ENCODE data around the gene SCN5A.

Gene SCN5A

GRCh38 chr3:38556640-38557358 is 92.7 kb downstream of the SCN5A start:
- DNase-seq = no peak

DNA sequence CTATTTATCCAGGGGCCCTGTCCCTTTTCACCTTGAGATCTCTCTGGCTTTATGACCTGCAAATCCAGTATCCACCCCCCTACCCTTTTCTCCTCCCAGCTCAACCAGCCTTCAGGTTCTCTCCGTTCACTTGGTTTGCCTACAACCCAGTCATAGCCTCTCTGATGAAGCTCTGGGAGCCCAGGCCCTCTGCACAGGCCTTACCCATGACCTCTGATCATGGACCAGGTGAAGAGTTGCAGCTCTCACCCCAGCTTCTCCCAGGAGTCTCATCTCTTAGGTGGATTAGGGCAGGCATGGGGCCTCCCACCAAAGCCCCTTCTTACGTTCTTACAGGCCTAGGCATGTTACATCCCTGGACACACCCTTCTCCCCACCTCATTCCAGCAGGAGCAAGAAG is 93.6 kb downstream of the SCN5A start:
- no peak for DNase-seq

- DNase-seq = no peak
Observed at GRCh38 chr3:38555149-38555840, 94.2 kb downstream of the SCN5A start.

GRCh38 chr3:38554127-38554827 is 95.2 kb downstream of the SCN5A start:
- no peak for DNase-seq

DNA sequence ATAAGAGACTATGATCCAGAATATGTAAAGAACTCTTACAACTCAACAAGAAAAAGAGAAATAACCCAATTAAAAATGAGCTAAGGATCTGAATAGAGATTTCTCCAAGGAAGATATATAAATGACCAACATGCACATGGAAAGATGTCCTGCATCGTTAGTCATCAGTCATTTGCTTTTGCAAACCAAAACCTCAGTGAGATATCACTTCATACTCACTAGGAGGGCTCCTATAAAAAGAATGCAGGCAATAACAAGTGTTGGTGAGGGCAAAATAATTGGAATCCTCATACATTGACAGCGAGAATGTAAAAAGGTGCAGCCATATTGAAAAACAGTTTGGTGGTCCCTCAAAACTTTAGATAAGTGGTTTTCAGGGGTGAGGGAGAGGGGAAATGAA is 96.4 kb downstream of the SCN5A start:
- no peak for DNase-seq

- DNase-seq = no peak
Observed at GRCh38 chr3:38552364-38552763, 97.1 kb downstream of the SCN5A start.

DNA sequence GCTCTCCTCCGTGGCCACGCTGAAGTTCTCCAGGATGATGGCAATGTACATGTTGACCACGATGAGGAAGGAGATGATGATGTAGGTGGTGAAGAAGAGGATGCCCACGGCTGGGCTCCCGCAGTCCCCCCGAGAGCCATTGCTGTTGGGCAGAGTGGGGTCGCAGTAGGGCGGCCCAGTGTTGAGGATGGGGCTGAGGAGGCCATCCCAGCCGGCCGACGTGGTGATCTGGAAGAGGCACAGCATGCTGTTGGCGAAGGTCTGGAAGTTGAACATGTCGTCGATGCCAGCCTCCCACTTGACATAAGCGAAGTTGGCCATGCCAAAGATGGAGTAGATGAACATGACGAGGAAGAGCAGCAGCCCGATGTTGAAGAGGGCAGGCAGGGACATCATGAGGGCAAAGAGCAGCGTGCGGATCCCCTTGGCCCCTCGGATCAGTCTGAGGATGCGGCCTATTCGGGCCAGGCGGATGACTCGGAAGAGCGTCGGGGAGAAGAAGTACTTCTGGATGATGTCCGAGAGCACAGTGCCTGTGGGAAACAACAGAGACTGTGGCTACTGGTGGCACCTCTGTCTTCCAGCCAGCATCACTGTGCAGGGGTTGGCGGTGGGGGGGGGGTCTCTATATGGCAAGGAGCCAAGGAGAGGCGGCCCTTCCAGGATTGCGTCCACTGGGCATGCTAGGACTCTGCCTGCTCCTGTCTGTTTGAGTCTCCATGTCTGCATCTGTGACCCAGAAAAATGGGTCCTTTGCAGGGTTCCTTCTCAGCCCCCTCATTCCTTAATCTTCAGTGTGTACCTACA is 98.3 kb downstream of the SCN5A start:
- no peak for DNase-seq

DNA sequence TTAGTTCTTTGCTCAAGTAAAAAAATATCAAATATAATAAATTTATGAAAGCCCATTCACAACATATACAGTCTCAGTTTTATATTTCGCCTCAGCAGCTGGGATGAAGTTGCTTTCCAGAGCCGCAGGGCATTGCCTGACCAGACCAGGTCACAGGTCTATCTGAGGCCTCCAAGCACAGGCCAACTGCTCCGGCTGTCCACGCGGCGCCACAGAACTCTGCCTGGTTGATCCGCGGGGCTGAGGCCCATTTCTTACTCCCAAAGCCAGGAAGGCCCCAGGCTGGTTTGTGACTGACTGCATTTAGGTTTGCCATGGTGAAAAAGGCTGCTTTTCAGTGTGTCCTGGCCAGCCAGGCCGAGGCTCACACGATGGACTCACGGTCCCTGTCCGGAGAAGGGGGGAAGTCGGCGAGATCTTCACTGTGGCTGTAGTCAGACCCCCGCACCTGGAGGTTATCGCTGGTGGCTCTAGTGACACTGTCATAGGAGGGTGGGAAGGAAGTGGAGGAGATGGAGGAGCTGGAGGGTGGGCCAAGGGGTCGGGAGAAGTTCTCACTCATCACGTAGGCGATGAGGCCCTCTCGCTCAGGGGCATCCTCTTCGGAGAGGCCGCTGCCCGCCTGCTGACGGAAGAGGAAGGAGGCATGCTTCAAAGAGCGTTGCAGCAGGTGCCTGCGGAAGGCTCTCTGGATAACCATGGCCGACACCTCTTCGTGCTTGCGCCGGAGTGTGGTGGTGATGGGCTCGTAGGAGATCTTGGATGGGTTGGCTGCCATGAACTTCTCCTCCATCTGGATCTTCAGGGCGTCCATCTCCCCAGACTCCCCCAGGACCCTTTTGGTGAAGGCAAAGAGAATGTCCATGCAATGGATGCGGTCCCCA is 99.3 kb downstream of the SCN5A start:
- DNase-seq = no peak

DNA sequence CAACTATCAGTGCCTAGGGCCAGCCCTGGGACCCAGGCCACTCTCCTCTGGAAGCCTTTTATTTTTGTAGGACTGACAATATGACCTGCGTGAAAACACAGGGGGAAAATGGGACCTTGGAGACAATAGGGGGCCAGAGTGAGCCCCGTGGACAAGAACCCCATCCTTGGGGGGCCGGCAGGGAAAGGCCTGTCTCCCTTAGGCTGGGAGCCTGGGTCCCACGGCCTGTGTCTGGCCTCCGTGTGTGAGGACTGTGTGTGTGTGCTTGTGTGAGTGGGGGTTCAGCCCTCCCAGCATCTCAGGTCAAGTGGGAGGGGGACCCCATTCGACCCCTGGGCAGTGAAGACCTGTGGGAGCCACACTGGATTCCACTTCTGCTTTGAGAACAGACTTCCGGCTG is 100.0 kb downstream of the SCN5A start:
- DNase-seq = no peak

- no peak for DNase-seq
Observed at GRCh38 chr3:38549082-38549481, 100.4 kb downstream of the SCN5A start.

DNA sequence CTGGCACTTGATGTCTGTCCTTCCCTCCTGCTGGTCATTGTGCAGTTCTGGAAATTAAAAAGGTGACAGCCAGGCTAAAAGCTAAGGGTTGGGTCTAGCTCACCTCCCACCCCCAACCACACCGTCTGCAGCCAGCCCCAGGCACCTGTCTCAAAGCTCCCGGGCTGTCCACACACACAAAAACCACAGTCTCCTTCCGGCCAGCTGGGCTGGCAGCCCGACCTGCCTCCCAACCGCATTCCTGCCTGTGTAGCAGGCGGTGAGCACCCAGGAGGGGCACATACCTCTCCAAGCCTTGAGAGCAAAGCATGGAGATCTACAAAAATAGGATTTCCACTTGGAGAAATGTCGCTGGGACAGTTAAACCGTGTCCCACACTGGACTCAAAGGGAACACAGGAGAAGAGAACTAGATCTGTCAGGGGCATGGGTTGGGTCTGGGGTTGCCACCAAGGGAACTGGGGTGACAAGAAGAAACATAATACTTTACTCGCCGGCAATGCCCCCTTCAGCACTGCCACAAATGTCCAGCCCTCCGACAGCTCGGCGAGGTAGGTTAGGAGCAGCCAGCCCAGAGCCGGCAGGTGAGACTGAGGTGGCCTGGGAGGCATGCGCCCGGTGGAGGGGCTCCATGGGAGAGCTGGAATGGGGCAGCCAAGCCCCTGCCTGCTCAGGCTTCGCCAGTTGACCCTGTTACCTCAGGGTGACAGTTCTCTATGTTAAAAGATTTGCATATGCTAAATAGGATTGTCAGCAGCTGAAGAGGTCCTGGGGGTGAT is 101.1 kb downstream of the SCN5A start:
- no peak for DNase-seq

GRCh38 chr3:38545983-38546382 is 103.5 kb downstream of the SCN5A start:
- no peak for DNase-seq

DNA sequence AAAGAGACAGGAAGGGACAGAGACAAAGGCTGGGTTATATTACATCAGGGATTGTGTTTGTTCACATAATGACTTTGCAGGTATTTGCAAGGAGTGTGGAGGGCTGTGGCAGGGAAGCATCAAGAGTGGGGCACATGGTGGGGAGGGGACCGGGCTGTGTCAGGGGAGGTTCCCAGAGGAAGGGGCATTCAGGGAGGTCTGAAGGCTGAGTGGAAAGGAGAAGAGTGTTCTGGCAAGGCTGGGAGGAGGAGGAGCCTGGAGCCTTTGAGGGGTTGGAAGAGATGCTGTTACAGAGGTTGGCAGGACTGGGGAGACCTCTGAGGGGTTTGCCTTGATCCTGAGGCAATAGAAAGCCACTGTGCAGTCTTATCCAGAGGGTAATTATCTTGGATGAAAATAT is 103.9 kb downstream of the SCN5A start:
- no peak for DNase-seq

GRCh38 chr3:38544926-38545325 is 104.6 kb downstream of the SCN5A start:
- no peak for DNase-seq

DNA sequence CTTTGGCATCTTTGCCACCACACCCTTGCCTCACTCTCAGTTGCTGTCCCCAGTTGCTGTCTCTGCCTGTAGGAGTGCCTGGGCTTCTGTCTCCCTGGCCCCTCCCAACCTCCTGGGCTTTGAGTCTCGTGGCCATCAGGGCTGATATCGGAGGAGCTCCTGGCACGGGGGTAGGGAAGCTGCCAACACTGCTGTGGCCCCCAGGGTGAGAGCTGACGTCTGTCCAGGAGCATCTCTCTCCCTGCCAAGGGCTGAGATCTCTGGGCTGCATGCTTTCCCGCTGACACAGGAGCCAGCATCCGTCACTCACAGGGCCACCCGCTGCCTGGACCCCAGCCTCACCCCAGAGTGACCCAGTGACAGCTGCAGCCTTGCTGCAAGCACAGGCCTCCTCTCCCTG is 105.9 kb downstream of the SCN5A start:
- DNase-seq = no peak

GRCh38 chr3:38542401-38543298 is 106.8 kb downstream of the SCN5A start:
- DNase-seq = no peak

- no peak for DNase-seq
Observed at GRCh38 chr3:38541806-38542205, 107.7 kb downstream of the SCN5A start.

- no peak for DNase-seq
Observed at GRCh38 chr3:38538773-38539353, 110.6 kb downstream of the SCN5A start.

DNA sequence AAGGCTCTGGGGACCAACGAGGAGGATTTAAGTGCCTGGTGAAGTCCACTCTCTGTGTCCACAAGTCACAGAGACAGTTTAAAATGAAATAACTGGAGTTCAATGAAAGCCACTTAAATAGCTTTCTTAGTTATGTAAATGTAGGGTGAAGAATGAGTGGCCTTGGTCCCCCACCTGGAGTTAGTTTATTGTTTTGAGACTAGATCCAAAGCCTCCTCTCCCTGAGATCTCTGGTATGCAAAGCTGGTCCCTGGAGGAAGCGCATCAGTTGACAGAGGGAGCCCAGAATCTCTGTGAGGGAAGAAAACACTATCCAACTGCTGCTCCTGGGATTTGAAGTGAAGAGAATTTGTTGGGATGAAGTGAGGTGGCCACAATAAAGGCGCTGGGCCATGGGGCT is 112.8 kb downstream of the SCN5A start:
- DNase-seq = no peak

DNA sequence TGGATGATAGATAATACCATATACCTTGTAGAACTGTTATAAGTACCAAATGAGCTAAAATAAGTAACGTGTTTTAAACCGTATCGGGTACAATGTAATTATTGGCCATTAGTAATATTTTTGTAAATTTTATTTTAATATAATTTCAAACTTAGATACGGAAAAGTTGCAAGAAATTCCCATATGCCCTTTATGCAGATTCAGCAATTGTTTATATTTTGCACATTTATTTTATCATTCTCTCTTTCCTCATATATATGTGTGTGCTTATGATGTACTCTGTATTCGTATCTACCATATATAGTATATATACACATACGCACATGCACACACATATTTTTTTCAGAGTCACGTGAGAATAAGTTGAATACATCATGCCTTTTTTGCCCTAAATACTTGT is 114.9 kb downstream of the SCN5A start:
- DNase-seq = no peak
